H9 (cell line): ENCODE measurements around the gene UBAP1. TPM values are rescaled to one million over a fixed set of nuclear protein-coding genes. Genes with fewer than 3 reads are reported as not detected.

Source experiments
- DNase-seq: peaks from one replicate; pipeline ENCODE4 v3.0.0-alpha.2; 2017
- H2AFZ ChIP-seq: one replicate; pipeline ENCODE4 v1.6.1; 2013; ENCODE audit warnings: mild to moderate bottlenecking, low read length, control low read depth, moderate library complexity
- H2AK5ac ChIP-seq: 2 replicates; pipeline ENCODE4 v1.6.1; 2013; ENCODE audit warnings: low read length, control low read depth, mixed read lengths; ENCODE audit not compliant: insufficient read length
- H2BK120ac ChIP-seq: one replicate; pipeline ENCODE4 v1.6.1; 2013; ENCODE audit warnings: low read depth, mild to moderate bottlenecking, low read length, control low read depth, inconsistent platforms; ENCODE audit not compliant: poor library complexity, severe bottlenecking
- H2BK12ac ChIP-seq: 2 replicates; pipeline ENCODE4 v1.6.1; 2013; ENCODE audit warnings: low read length, control low read depth, mixed read lengths, low read depth; ENCODE audit not compliant: insufficient read length
- H2BK15ac ChIP-seq: 2 replicates; pipeline ENCODE4 v1.6.1; 2013; ENCODE audit warnings: low read depth, low read length, control low read depth
- H2BK20ac ChIP-seq: one replicate; pipeline ENCODE4 v1.6.1; 2013; ENCODE audit warnings: low read depth, mild to moderate bottlenecking, low read length, control low read depth, inconsistent platforms; ENCODE audit not compliant: poor library complexity, severe bottlenecking
- H2BK5ac ChIP-seq: 2 replicates; pipeline ENCODE4 v1.6.1; 2013; ENCODE audit warnings: low read length, control low read depth, mixed read lengths; ENCODE audit not compliant: insufficient read length
- H3K14ac ChIP-seq: 2 replicates; pipeline ENCODE4 v1.6.1; 2013; ENCODE audit warnings: low read length, control low read depth; ENCODE audit not compliant: insufficient read depth
- H3K18ac ChIP-seq: 2 replicates; pipeline ENCODE4 v1.6.1; 2013; ENCODE audit warnings: low read depth, mild to moderate bottlenecking, mixed read lengths, low read length, control low read depth; ENCODE audit not compliant: insufficient read length
- H3K23ac ChIP-seq: 2 replicates; pipeline ENCODE4 v1.6.1; 2013; ENCODE audit warnings: low read length, control low read depth, mixed read lengths, low read depth; ENCODE audit not compliant: insufficient read length
- H3K23me2 ChIP-seq: 2 replicates; pipeline ENCODE4 v1.6.1; 2013; ENCODE audit warnings: low read depth, mild to moderate bottlenecking, mixed read lengths, low read length, control low read depth; ENCODE audit not compliant: insufficient read length, poor library complexity, severe bottlenecking
- H3K27ac ChIP-seq: 2 replicates; pipeline ENCODE4 v1.5.1; 2013; ENCODE audit warnings: low read length, control low read depth, mixed read lengths, low read depth; ENCODE audit not compliant: insufficient read length
- H3K27me3 ChIP-seq: 2 replicates; pipeline ENCODE4 v1.6.1; 2013; ENCODE audit warnings: low read length, control low read depth, inconsistent platforms; ENCODE audit not compliant: insufficient read depth
- H3K4ac ChIP-seq: 2 replicates; pipeline ENCODE4 v1.6.1; 2013; ENCODE audit warnings: low read depth, mild to moderate bottlenecking, control low read depth, inconsistent platforms, low read length, moderate library complexity
- H3K4me1 ChIP-seq: 2 replicates; pipeline ENCODE4 v1.6.1; 2013; ENCODE audit warnings: low read length, control low read depth, inconsistent platforms; ENCODE audit not compliant: insufficient read depth
- H3K4me2 ChIP-seq: 2 replicates; pipeline ENCODE4 v1.6.1; 2013; ENCODE audit warnings: low read length, control low read depth, mixed read lengths; ENCODE audit not compliant: insufficient read length, insufficient read depth
- H3K56ac ChIP-seq: 2 replicates; pipeline ENCODE4 v1.6.1; 2013; ENCODE audit warnings: low read depth, mild to moderate bottlenecking, mixed read lengths, low read length, control low read depth; ENCODE audit not compliant: insufficient read length
- H3K79me1 ChIP-seq: 2 replicates; pipeline ENCODE4 v1.6.1; 2013; ENCODE audit warnings: low read depth, mild to moderate bottlenecking, moderate library complexity, low read length, control low read depth, inconsistent platforms; ENCODE audit not compliant: insufficient read depth, poor library complexity, severe bottlenecking
- H3K79me2 ChIP-seq: 2 replicates; pipeline ENCODE4 v1.6.1; 2013; ENCODE audit warnings: low read length, control low read depth, inconsistent platforms; ENCODE audit not compliant: insufficient read depth
- H3K9ac ChIP-seq: 2 replicates; pipeline ENCODE4 v1.6.1; 2013; ENCODE audit warnings: low read length, control low read depth, mixed read lengths; ENCODE audit not compliant: insufficient read length; ENCODE audit errors: extremely low read depth
- H3K9me3 ChIP-seq: one replicate; pipeline ENCODE4 v1.6.1; 2013; ENCODE audit warnings: low read depth, low read length, inconsistent platforms; ENCODE audit not compliant: control insufficient read depth
- H3T11ph ChIP-seq: one replicate; pipeline ENCODE4 v1.6.1; 2013; ENCODE audit warnings: mild to moderate bottlenecking, low read length, control low read depth, inconsistent platforms
- H4K20me1 ChIP-seq: one replicate; pipeline ENCODE4 v1.6.1; 2013; ENCODE audit not compliant: control insufficient read depth, insufficient read length, insufficient read depth
- H4K5ac ChIP-seq: 2 replicates; pipeline ENCODE4 v1.6.1; 2013; ENCODE audit warnings: low read depth, mild to moderate bottlenecking, mixed read lengths, low read length, control low read depth; ENCODE audit not compliant: insufficient read length
- H4K8ac ChIP-seq: replicated peaks from 2 replicates; pipeline ENCODE4 v1.6.1; 2013; ENCODE audit warnings: low read length, control low read depth, mixed read lengths, low read depth; ENCODE audit not compliant: insufficient read length
- H4K91ac ChIP-seq: 2 replicates; pipeline ENCODE4 v1.6.1; 2013; ENCODE audit warnings: low read depth, mild to moderate bottlenecking, moderate library complexity, mixed read lengths, low read length, control low read depth; ENCODE audit not compliant: insufficient read length
- H3K27ac Mint-ChIP-seq, 3 experiments: 2 replicates in 2 of 3; 3 replicates in 1 of 3; pipeline ENCODE4 v1.8.0; 2020 to 2021; ENCODE audit warnings: mixed read lengths in 3 of 3, mild to moderate bottlenecking in 1 of 3, moderate library complexity in 1 of 3
- H3K27me3 Mint-ChIP-seq: 2 replicates; pipeline ENCODE4 v1.8.0; 2021; ENCODE audit warnings: low read depth, mild to moderate bottlenecking, moderate library complexity, mixed read lengths
- H3K36me3 Mint-ChIP-seq, 3 experiments: 2 replicates in 2 of 3; 3 replicates in 1 of 3; pipeline ENCODE4 v1.8.0; 2020 to 2021; ENCODE audit warnings: low read depth in 3 of 3, mixed read lengths in 3 of 3; ENCODE audit not compliant: insufficient read depth in 1 of 3
- H3K4me1 Mint-ChIP-seq, 2 experiments: 2 replicates each; pipeline ENCODE4 v1.8.0; 2020; ENCODE audit warnings: mixed read lengths in 2 of 2
- H3K4me3 Mint-ChIP-seq, 2 experiments: 2 replicates in 1 of 2; 3 replicates in 1 of 2; pipeline ENCODE4 v1.8.0; 2020 to 2021; ENCODE audit warnings: mild to moderate bottlenecking in 2 of 2, mixed read lengths in 2 of 2, moderate library complexity in 1 of 2
- H3K9me3 Mint-ChIP-seq, 2 experiments: 2 replicates in 1 of 2; 3 replicates in 1 of 2; pipeline ENCODE4 v1.8.0; 2020; ENCODE audit warnings: mild to moderate bottlenecking in 2 of 2, mixed read lengths in 2 of 2, moderate library complexity in 1 of 2
- WGBS: extraction: QIAGEN DNeasy Blood & Tissue Kit; methylation state at CpG from one replicate; pipeline ENCODE4 v1.1.7; 2013; ENCODE audit warnings: missing lambda C conversion rate, low lambda C conversion rate, mixed read lengths; ENCODE audit not compliant: insufficient read length; ENCODE audit errors: extremely low coverage; 5-methylcytosine and 5-hydroxymethylcytosine counted together
- total RNA-seq: library from RNA; stranded (reverse); gene quantifications from 2 replicates; pipeline ENCODE4 v1.2.1, GENCODE V29; 2021
- TF ChIP-seq, protein P1 (sequence below): fragments of 200-600 bp; sonication (generic); conservative IDR thresholded peaks from 3 replicates; pipeline ENCODE4 v1.8.0; 2021; ENCODE audit warnings: antibody characterized with exemption, mild to moderate bottlenecking

UBAP1 gene
- total RNA-seq, 1 experiment from 2014 or later: 32.6 TPM

DNA sequence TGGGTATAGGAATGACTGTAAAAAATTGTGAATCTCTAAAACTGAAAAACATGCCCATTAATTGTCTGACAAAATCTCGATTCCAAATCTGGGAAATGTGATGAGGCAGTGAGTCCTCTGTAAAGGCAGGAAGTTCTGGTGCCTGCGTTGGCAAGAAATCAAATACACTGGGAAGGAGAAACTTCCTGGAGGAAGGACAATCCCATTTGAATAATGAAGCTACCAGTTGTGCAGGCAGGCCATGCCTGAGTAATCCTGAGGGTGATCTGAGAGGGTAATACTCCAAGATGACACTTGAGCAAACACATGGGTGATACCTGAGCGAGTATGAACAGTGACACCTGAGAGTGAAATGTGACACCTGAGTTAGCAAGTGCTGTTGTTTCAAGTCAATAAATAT lies 100.6 kb downstream of the UBAP1 start:
- TF ChIP-seq, protein P1, sequence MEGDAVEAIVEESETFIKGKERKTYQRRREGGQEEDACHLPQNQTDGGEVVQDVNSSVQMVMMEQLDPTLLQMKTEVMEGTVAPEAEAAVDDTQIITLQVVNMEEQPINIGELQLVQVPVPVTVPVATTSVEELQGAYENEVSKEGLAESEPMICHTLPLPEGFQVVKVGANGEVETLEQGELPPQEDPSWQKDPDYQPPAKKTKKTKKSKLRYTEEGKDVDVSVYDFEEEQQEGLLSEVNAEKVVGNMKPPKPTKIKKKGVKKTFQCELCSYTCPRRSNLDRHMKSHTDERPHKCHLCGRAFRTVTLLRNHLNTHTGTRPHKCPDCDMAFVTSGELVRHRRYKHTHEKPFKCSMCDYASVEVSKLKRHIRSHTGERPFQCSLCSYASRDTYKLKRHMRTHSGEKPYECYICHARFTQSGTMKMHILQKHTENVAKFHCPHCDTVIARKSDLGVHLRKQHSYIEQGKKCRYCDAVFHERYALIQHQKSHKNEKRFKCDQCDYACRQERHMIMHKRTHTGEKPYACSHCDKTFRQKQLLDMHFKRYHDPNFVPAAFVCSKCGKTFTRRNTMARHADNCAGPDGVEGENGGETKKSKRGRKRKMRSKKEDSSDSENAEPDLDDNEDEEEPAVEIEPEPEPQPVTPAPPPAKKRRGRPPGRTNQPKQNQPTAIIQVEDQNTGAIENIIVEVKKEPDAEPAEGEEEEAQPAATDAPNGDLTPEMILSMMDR: no peak
- H2BK5ac ChIP-seq: no peak overlapping the region

More for the DNA sequence above, 100.6 kb downstream of the UBAP1 start:
- Histone ChIP-seq H2BK120ac (no peak overlapping the region), H3K23ac (no peak overlapping the region), H3K4me1 (no peaks in the 10 kb centered on the region), H3K79me1 (no peaks in the 10 kb centered on the region), H3K4ac (no peak overlapping the region), H3K27me3 (no peaks in the 10 kb centered on the region), H2AFZ (no peak overlapping the region), H3K56ac (no peak overlapping the region), H2BK20ac (no peak overlapping the region), H3K23me2 (no peaks in the 10 kb centered on the region), H2BK15ac (no peak overlapping the region), H3K27ac (no peak overlapping the region), H3T11ph (no peak overlapping the region), H2BK12ac (no peak overlapping the region), H3K4me2 (no peak overlapping the region), H3K18ac (no peak overlapping the region), H3K9ac (no peak overlapping the region), H3K14ac (no peak overlapping the region), H4K91ac (no peak overlapping the region), H3K9me3 (no peaks in the 10 kb centered on the region), H3K79me2 (no peaks in the 10 kb centered on the region), H4K5ac (no peak overlapping the region), H4K8ac (no peak overlapping the region), H2AK5ac (no peak overlapping the region), H4K20me1 (no peaks in the 10 kb centered on the region)
- Mint-ChIP-seq H3K4me1 (no peaks in the 10 kb centered on the region), H3K27me3 (no peaks in the 10 kb centered on the region), H3K4me3 (no peak overlapping the region; a peak in 1 of 5 replicates), H3K36me3 (no peaks in the 10 kb centered on the region), H3K9me3 (no peaks in the 10 kb centered on the region), H3K27ac (no peak overlapping the region)
- WGBS: no CpG with 5 or more reads among the region's 3 CpGs
- DNase-seq: no peak
